Neuronal stem cell (in vitro differentiated cells): Measurements from ENCODE around the gene ENTHD1.

Experiments
- DNase-seq: peaks from one replicate; pipeline ENCODE4 v3.0.0-alpha.2; 2013; ENCODE audit warnings: low spot score
- H2AFZ ChIP-seq: one replicate; pipeline ENCODE4 v1.6.1; 2013; ENCODE audit warnings: mild to moderate bottlenecking, low read length, inconsistent platforms
- H2AK5ac ChIP-seq: 2 replicates; pipeline ENCODE4 v1.6.1; 2013; ENCODE audit warnings: low read depth, mild to moderate bottlenecking, inconsistent platforms, low read length, moderate library complexity, mixed read lengths
- H2BK120ac ChIP-seq: 2 replicates; pipeline ENCODE4 v1.6.1; 2013; ENCODE audit warnings: low read depth, mild to moderate bottlenecking, inconsistent platforms, low read length, moderate library complexity, mixed read lengths
- H2BK12ac ChIP-seq: one replicate; pipeline ENCODE4 v1.6.1; 2013; ENCODE audit warnings: low read length, inconsistent platforms
- H2BK15ac ChIP-seq: 2 replicates; pipeline ENCODE4 v1.6.1; 2013; ENCODE audit warnings: mild to moderate bottlenecking, low read length, inconsistent platforms, mixed read lengths
- H2BK5ac ChIP-seq: one replicate; pipeline ENCODE4 v1.6.1; 2013; ENCODE audit warnings: inconsistent platforms, mild to moderate bottlenecking, low read length, moderate library complexity
- H3K14ac ChIP-seq: one replicate; pipeline ENCODE4 v1.6.1; 2013; ENCODE audit warnings: low read length, inconsistent platforms
- H3K18ac ChIP-seq: 2 replicates; pipeline ENCODE4 v1.6.1; 2013; ENCODE audit warnings: low read length, inconsistent platforms
- H3K23ac ChIP-seq: 2 replicates; pipeline ENCODE4 v1.6.1; 2013; ENCODE audit warnings: low read depth, mild to moderate bottlenecking, mixed read lengths, low read length, inconsistent platforms; ENCODE audit not compliant: poor library complexity
- H3K27ac ChIP-seq: replicated peaks from 3 replicates; pipeline ENCODE4 v1.5.1; 2013; ENCODE audit warnings: low read length, inconsistent platforms
- H3K27me3 ChIP-seq, 3 experiments: 2 replicates each; pipeline ENCODE4 v1.6.1; 2013; ENCODE audit warnings: low read length in 3 of 3, mild to moderate bottlenecking in 2 of 3, inconsistent platforms in 1 of 3, low read depth in 1 of 3, mixed read lengths in 1 of 3, moderate library complexity in 1 of 3; ENCODE audit not compliant: control insufficient read depth in 3 of 3, insufficient read depth in 3 of 3
- H3K36me3 ChIP-seq, 2 donors: replicated peaks in 1 of 2; 2 replicates each; pipeline ENCODE4 v1.6.1; 2013; ENCODE audit warnings: low read length in 2 of 2; ENCODE audit not compliant: control insufficient read depth in 2 of 2, insufficient read depth in 2 of 2
- H3K4ac ChIP-seq: 2 replicates; pipeline ENCODE4 v1.6.1; 2013; ENCODE audit warnings: inconsistent platforms, mild to moderate bottlenecking, low read length, moderate library complexity
- H3K4me1 ChIP-seq, 2 donors: 1 replicate in 1 of 2; 2 replicates in 1 of 2; pipeline ENCODE4 v1.6.1; 2013; ENCODE audit warnings: low read length in 2 of 2, low read depth in 1 of 2; ENCODE audit not compliant: control insufficient read depth in 2 of 2, insufficient read depth in 1 of 2
- H3K4me2 ChIP-seq: one replicate; pipeline ENCODE4 v1.6.1; 2013; ENCODE audit warnings: mild to moderate bottlenecking, low read length, inconsistent platforms; ENCODE audit not compliant: insufficient read depth, poor library complexity, severe bottlenecking
- H3K4me3 ChIP-seq, 2 donors: 2 replicates each; pipeline ENCODE4 v1.5.1; 2013; ENCODE audit warnings: low read length in 2 of 2, mild to moderate bottlenecking in 2 of 2, inconsistent platforms in 1 of 2, moderate library complexity in 1 of 2
- H3K79me1 ChIP-seq: one replicate; pipeline ENCODE4 v1.6.1; 2013; ENCODE audit warnings: low read depth, mild to moderate bottlenecking, inconsistent platforms, low read length, moderate library complexity
- H3K9ac ChIP-seq: one replicate; pipeline ENCODE4 v1.6.1; 2013; ENCODE audit warnings: mild to moderate bottlenecking, low read depth, low read length, inconsistent platforms; ENCODE audit not compliant: poor library complexity
- H3K9me3 ChIP-seq, 2 donors: replicated peaks in 1 of 2; 2 replicates each; pipeline versions ENCODE3 to v1.6.1; 2013; ENCODE audit warnings: low read length in 2 of 2, mild to moderate bottlenecking in 2 of 2, inconsistent platforms in 1 of 2, low read depth in 1 of 2, mixed read lengths in 1 of 2, moderate library complexity in 1 of 2; ENCODE audit not compliant: control insufficient read depth in 2 of 2, insufficient read depth in 1 of 2
- H4K8ac ChIP-seq: one replicate; pipeline ENCODE4 v1.6.1; 2013; ENCODE audit warnings: low read depth, mild to moderate bottlenecking, inconsistent platforms, low read length, moderate library complexity
- H4K91ac ChIP-seq: one replicate; pipeline ENCODE4 v1.6.1; 2013; ENCODE audit warnings: low read length, low read depth, mild to moderate bottlenecking, inconsistent platforms; ENCODE audit not compliant: poor library complexity
- WGBS, 2 donors: extraction: QIAGEN DNeasy Blood & Tissue Kit; methylation state at CpG; one replicate each; pipeline ENCODE4 v1.1.7; 2013; ENCODE audit warnings: missing lambda C conversion rate in 2 of 2, mixed read lengths in 1 of 2; ENCODE audit not compliant: insufficient read length in 2 of 2, insufficient replicate concordance in 1 of 2; ENCODE audit errors: extremely low coverage in 2 of 2; 5-methylcytosine and 5-hydroxymethylcytosine counted together

Gene ENTHD1

GRCh38 chr22:39777716-39778454, 115.7 kb downstream of the ENTHD1 start:
- Histone ChIP-seq H2BK120ac (no peak overlapping the region), H2BK15ac (no peak overlapping the region), H2BK12ac (no peak overlapping the region), H3K36me3 (no peaks in the 10 kb centered on the region), H3K79me1 (no peaks in the 10 kb centered on the region), H3K4ac (no peak overlapping the region), H2AFZ (no peak overlapping the region), H3K4me1 (no peaks in the 10 kb centered on the region), H3K9ac (no peak overlapping the region), H3K27me3 (no peaks in the 10 kb centered on the region), H4K91ac (no peak overlapping the region), H3K23ac (no peak overlapping the region), H2AK5ac (no peak overlapping the region), H2BK5ac (no peak overlapping the region), H3K27ac (no peak overlapping the region), H4K8ac (no peak overlapping the region), H3K18ac (no peak overlapping the region), H3K9me3 (no peaks in the 10 kb centered on the region), H3K4me2 (no peak overlapping the region), H3K14ac (no peak overlapping the region), H3K4me3 (no peak overlapping the region)
- WGBS, 2 donors: no CpG with 5 or more reads among the region's 5 CpGs
- DNase-seq: no peak

- no CpG with 5 or more reads among the region's 2 CpGs for WGBS, 2 donors
- DNase-seq: no peak
- H2BK15ac ChIP-seq: no peak overlapping the region
- H4K8ac ChIP-seq: no peak overlapping the region
- H3K79me1 ChIP-seq: no peaks in the 10 kb centered on the region
- no peaks in the 10 kb centered on the region for H3K9me3 ChIP-seq
- no peak overlapping the region for H3K23ac ChIP-seq
- H2AFZ ChIP-seq: no peak overlapping the region
- H2BK5ac ChIP-seq: no peak overlapping the region
- no peak overlapping the region for H3K4me2 ChIP-seq
- H3K4me3 ChIP-seq: no peak overlapping the region
- H3K4me1 ChIP-seq: no peaks in the 10 kb centered on the region
- no peak overlapping the region for H3K18ac ChIP-seq
- no peak overlapping the region for H2BK12ac ChIP-seq
- no peaks in the 10 kb centered on the region for H3K36me3 ChIP-seq
- no peak overlapping the region for H2AK5ac ChIP-seq
- H3K27ac ChIP-seq: no peak overlapping the region
- no peak overlapping the region for H3K14ac ChIP-seq
- H3K9ac ChIP-seq: no peak overlapping the region
- H2BK120ac ChIP-seq: no peak overlapping the region
- H3K27me3 ChIP-seq: no peaks in the 10 kb centered on the region
- H4K91ac ChIP-seq: no peak overlapping the region
- no peak overlapping the region for H3K4ac ChIP-seq
These were observed 117.1 kb downstream of the ENTHD1 start for GRCh38 chr22:39776295-39777009.

- Histone ChIP-seq H3K14ac (no peak overlapping the region), H2BK120ac (no peak overlapping the region), H3K27ac (no peak overlapping the region)
These were observed 119.5 kb downstream of the ENTHD1 start for GRCh38 chr22:39773976-39774539.

GRCh38 chr22:39773503-39773902, 120.1 kb downstream of the ENTHD1 start:
- Histone ChIP-seq H4K8ac (no peak overlapping the region), H2BK15ac (no peak overlapping the region), H2BK120ac (no peak overlapping the region), H2BK12ac (no peak overlapping the region), H2AK5ac (no peak overlapping the region), H2BK5ac (no peak overlapping the region), H2AFZ (no peak overlapping the region), H3K23ac (no peak overlapping the region), H3K79me1 (no peaks in the 10 kb centered on the region), H3K4me3 (no peak overlapping the region), H3K4ac (no peak overlapping the region), H3K14ac (no peak overlapping the region), H3K4me1 (no peaks in the 10 kb centered on the region), H3K9ac (no peak overlapping the region), H3K36me3 (no peaks in the 10 kb centered on the region), H3K27me3 (no peaks in the 10 kb centered on the region), H3K9me3 (no peaks in the 10 kb centered on the region), H4K91ac (no peak overlapping the region), H3K4me2 (no peak overlapping the region), H3K18ac (no peak overlapping the region), H3K27ac (no peak overlapping the region)
- DNase-seq: no peak

More at GRCh38 chr22:39773976-39774539, 119.5 kb downstream of the ENTHD1 start:
- Histone ChIP-seq H2BK5ac (no peak overlapping the region), H3K27me3 (no peaks in the 10 kb centered on the region), H3K23ac (no peak overlapping the region), H3K18ac (no peak overlapping the region), H3K9ac (no peak overlapping the region), H4K91ac (no peak overlapping the region), H2AK5ac (no peak overlapping the region), H4K8ac (no peak overlapping the region), H3K4ac (no peak overlapping the region), H3K4me2 (no peak overlapping the region), H2BK12ac (no peak overlapping the region), H2BK15ac (no peak overlapping the region), H3K4me1 (no peaks in the 10 kb centered on the region), H3K79me1 (no peaks in the 10 kb centered on the region), H3K4me3 (no peak overlapping the region), H2AFZ (no peak overlapping the region), H3K36me3 (no peaks in the 10 kb centered on the region), H3K9me3 (no peaks in the 10 kb centered on the region)
- WGBS, 2 donors: no CpG with 5 or more reads among the region's 4 CpGs
- DNase-seq: no peak
